ENCODE data around the gene VASN.

- TF ChIP-seq, protein P1, sequence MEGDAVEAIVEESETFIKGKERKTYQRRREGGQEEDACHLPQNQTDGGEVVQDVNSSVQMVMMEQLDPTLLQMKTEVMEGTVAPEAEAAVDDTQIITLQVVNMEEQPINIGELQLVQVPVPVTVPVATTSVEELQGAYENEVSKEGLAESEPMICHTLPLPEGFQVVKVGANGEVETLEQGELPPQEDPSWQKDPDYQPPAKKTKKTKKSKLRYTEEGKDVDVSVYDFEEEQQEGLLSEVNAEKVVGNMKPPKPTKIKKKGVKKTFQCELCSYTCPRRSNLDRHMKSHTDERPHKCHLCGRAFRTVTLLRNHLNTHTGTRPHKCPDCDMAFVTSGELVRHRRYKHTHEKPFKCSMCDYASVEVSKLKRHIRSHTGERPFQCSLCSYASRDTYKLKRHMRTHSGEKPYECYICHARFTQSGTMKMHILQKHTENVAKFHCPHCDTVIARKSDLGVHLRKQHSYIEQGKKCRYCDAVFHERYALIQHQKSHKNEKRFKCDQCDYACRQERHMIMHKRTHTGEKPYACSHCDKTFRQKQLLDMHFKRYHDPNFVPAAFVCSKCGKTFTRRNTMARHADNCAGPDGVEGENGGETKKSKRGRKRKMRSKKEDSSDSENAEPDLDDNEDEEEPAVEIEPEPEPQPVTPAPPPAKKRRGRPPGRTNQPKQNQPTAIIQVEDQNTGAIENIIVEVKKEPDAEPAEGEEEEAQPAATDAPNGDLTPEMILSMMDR (IDR thresholded peaks at IDR 0.05; ENCODE audit: low read depth, low read length, poor library complexity, severe bottlenecking) = no peak
- no peak for TF ChIP-seq EZH2phosphoT487 (IDR thresholded peaks at IDR 0.05; ENCODE audit: borderline replicate concordance, low read length)
Measured at GRCh38 chr16:4380119-4381063, 8.7 kb downstream of the VASN start.

Measured in DOHH2 (cell line).